Peyer's patch (tissue), 4 donors: ENCODE data around the gene TMSB4X.

Experiments
- POLR2A ChIP-seq, 2 donors: fragments of 450-650 bp; IDR thresholded peaks; one replicate each; pipeline ENCODE4 v1.5.1; 2017; ENCODE audit warnings: antibody characterized with exemption in 2 of 2, mild to moderate bottlenecking in 2 of 2, moderate library complexity in 2 of 2
- TF ChIP-seq, protein P1 (sequence below), 6 experiments: fragments of 450-650 bp in 4 of 6; fragments of 200-600 bp in 2 of 6; sonication (generic) in 1 of 6; IDR thresholded peaks; one replicate each; pipeline ENCODE4 v1.5.1; 2017 to 2019; ENCODE audit warnings: antibody characterized with exemption in 6 of 6, mild to moderate bottlenecking in 3 of 6, moderate library complexity in 1 of 6

DNA sequence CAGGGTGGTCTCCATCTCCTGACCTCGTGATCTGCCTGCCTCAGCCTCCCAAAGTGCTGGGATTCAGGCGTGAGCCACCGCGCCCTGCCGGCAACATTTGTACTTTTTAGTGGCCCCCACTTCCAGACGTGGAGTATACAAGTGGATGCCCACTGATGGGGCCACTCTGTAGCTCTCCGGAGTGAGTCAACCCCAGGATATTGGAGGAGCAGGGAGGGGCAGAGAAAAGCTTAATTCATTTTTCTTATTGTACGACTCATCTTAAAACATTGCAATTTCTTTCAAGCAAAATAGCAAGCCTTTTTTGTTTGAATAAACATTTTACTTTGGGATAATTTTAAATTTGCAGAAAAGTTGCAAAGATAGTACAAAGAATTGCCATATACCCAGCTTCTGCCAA, 34.9 kb downstream of the TMSB4X start:
- TF ChIP-seq, protein P1, sequence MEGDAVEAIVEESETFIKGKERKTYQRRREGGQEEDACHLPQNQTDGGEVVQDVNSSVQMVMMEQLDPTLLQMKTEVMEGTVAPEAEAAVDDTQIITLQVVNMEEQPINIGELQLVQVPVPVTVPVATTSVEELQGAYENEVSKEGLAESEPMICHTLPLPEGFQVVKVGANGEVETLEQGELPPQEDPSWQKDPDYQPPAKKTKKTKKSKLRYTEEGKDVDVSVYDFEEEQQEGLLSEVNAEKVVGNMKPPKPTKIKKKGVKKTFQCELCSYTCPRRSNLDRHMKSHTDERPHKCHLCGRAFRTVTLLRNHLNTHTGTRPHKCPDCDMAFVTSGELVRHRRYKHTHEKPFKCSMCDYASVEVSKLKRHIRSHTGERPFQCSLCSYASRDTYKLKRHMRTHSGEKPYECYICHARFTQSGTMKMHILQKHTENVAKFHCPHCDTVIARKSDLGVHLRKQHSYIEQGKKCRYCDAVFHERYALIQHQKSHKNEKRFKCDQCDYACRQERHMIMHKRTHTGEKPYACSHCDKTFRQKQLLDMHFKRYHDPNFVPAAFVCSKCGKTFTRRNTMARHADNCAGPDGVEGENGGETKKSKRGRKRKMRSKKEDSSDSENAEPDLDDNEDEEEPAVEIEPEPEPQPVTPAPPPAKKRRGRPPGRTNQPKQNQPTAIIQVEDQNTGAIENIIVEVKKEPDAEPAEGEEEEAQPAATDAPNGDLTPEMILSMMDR (IDR thresholded peaks at IDR 0.05), result no peak
- no peak for TF ChIP-seq POLR2A (IDR thresholded peaks at IDR 0.05)
